NK-92 (cell line): ENCODE measurements around the gene OSBPL2.

ENCODE experiments used
- DNase-seq: peaks from one replicate; lab custom pipeline; 2025; ENCODE audit not compliant: unreplicated experiment; lab: John Stamatoyannopoulos, UW

OSBPL2 gene

DNA sequence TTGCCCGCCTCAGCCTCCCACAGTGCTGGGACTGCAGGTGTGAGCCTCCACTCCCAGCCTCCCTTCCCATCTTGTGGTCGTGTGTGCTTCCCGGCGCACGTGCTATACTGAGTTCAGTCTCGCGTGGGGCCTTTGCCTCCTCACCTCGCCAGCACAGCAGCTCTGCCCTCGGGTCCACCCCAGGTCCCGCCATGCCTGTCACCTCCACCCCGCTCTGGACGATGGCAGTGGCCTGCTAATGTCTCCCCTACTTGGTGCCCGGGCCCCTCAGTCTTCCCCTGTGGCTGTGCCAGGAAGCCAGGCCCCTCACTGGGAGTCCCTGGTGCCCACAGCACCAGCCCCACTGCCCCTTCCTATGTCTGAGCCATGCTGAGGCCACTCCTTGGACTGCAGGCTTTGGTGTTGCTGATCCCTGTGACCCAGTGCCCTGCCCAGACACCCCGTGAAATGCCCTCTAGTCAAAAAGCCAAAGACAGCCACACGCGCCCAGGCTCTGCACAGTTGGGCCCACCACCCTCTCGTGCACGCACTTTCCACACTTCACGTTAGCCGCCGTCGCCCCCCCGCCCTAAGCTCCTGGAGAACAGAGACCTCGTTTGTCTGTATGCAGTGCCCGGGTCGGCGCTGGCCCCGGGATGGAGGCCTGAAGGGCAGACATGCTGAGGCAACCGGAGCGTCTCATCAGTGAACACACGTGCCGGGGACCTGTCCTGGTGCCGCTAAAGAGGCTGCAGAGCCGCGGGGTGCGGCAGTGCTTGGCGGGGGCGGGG lies 32.5 kb upstream of the OSBPL2 start:
- DNase-seq: no peak

DNA sequence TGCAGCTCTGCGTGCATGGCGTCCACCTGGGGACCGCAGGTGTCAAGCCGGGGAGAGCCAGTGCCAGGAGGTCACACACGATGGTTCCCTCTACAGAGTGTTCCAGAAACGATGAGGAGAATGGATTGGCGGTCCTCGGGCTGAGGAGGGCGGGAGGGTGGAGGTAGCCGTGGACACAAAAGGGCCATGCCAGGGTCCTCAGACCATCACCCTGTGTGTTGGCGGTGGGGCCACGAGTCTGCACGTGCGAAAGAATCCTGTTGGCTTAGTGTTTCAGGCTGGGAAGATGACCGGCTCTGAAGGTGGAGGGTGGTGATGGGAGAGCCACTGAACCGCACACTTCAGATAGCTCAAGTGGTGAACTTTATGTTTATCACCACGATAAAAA lies 31.9 kb upstream of the OSBPL2 start:
- no peak for DNase-seq

DNA sequence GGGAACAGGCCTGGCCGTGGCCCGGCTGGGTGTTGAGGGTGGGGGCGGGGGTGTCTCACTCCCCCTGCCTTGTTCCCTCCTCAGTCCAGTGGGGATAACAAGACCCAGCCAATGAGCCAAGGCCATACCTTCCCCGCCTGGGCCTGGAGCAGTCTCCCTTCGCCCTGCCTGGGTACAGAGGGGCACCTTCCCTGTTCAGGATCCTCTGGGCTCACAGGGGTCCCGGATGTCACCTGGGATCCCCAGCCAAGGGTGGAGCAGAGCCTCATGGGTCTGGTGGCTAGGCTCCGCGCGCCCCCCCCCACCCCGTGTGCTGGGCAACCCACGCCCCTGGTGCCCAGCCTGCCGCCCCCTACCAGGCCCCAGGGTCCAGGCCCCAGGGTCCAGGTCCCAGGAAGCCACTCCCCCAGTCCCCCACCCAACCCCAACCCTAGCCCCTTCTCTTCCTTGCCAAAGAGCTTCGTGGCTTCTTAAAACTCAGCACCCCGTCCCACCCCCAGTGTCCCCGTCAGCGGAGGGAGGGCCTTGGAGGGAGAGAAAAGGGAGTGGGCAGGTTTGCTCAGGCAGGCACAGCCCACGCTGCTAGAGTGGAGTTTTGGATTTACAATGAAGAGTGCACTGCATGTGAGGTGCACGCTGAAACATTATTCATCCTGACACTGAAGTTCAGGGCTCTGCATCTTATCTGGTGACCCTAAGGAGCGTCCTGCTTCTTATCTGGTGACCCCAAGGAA lies 30.1 kb upstream of the OSBPL2 start:
- DNase-seq: no peak

DNA sequence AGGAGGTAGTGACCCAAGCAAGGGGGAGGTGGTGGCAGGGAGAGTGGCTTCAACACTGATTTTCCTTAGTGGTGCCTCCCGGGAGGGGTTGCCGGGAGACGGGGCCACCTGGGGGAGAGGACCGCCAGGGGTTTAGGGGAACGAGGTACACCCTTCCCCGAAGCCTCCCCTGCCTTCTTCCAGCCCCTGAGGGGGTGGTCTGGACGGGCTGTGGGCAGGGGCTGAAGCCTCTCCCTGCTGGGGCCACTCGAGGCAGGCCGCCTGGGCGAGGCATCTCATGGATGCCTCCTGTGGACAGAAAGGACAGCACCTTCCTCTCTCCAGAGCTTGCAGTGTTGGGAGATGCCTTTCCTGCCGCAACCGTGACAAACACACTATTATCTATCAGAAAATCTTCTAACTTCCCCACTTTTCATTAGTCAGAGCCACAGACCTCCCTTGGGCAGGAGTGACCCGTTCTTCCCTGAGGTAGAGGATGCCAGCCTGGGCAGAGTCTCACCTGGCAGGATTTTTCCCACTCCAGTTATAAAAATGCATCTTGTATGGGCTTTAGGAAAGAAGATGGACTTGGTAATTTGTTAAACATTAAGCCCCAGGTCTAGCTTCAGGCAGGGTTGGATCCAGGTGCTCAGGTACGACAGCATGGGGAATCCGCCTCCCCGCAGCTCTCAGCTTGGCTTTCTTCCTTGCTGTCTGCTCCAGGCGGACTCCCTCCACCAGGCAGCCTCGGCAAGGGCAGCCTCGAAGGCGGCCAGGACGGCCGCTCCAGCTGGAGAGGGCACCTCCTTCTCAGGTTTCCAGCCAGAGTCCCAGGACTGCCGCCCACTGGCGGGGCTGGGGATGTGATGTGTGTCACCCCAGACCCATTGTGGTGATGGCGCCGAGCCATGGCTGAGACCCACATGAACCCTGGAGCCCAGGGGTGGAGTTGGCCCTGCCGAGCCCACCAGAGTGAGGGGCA lies 29.2 kb upstream of the OSBPL2 start:
- no peak for DNase-seq

DNA sequence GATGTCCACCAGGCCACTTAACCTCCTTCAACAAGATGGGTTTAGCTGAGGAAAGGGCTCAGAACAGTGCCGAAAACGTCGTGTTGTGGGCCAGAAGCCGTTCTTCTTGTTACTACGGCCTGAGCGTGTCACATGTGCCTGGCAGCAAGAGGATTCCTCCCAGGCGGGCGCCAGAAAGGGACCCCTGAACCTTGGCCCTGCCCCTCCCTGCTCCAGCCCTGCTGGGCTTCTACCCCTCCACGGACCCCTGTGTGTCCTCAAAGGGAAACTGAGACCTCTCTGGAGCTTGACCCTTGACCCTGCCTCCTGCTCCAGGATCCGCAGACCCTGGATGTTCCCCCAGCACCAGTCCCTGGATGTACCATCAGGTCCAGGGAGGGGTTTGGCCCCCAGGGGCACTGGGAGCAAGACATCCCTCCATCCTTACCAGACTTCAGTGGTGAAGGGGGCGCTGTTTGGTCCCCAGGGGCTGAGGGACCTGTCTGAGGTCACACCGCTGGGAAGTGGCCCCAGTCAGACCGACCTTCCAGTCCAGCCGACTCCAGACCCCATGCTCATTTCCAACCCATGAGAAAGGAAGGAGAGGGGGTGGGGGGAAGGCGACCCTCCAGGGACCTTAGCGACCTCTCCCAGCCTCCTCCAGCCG lies 28.3 kb upstream of the OSBPL2 start:
- DNase-seq: no peak

DNA sequence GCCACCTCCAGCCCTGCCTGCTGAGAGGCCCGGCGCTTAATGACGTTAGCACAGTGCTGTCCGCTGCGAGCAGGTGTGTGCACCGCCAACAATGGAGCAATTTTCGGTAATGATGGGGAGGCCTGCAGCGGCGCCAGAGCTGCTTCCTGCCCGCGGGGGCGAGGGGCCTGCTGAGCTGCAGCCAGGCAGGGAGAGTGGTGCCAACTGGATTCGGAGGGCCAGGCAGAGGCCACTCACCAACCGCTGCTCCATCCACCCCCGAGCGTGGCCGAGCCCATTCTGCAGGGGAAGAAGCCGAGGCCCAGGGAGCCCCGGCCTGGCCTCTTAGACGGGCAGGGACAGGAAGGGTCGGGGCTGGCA lies 27.8 kb upstream of the OSBPL2 start:
- DNase-seq: no peak

DNA sequence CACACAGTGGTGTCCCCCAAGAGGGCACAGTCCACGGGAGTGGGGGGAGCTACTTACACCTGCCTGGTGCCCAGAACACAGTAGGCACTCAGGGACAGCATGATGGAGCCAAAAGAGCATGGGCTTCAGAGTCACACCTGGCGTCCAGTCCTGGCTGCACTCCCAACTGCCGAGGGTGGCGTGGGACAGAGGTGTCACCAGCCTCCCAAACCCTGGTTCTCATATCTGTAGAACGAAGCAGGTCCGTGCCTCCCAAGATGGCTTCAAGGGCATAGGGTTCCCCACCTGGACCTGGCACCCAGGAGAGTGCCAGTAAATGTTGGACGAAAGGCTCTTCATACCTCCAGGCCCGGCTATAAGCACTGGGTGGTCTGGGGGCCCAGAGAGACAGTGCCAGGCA lies 27.1 kb upstream of the OSBPL2 start:
- no peak for DNase-seq

DNA sequence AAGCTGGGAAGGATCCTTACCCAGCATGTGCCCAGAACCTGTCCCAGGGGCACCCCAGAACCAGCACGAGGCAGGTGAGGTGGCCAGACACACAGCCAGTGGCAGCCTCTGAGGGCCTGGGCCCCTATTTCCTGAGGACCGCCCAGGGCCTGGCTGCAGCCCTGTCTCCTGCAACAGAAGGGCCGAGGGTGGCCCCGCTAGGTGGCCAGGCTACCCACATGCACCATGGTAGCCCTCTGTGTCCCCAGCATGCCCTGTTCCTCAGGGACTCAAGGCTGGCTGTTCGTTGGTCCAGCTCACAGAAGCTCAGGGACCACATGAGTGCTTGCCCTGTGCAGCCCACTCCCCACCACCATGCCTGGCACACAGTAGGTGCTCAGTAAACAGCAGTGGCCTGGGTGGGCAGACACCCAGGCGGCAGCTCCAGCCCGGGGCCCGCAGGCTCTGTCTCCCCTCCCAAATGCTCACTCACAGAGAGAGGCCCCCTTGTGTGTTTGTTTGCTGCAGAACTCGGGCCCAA lies 26.5 kb upstream of the OSBPL2 start:
- no peak for DNase-seq

DNA sequence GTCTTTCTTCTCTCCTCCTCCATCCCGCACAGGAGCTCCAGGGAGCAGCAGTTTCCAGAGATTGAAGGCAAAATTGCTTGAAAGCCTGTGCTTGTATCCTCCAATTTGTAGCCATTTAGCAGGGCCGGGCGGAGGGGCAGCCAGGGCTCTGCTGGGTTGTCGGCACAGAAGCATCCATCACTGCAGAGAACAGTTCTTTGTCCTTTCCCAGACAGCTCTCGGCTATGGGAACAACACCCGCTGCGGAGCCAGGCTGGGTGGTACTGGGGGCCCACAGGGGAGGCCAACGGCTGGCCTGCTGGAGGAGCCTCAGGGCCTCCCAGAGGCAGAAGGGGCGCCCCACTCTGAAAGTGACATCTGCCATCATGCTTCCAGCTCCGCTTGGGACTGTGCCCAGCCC lies 26.0 kb upstream of the OSBPL2 start:
- no peak for DNase-seq

DNA sequence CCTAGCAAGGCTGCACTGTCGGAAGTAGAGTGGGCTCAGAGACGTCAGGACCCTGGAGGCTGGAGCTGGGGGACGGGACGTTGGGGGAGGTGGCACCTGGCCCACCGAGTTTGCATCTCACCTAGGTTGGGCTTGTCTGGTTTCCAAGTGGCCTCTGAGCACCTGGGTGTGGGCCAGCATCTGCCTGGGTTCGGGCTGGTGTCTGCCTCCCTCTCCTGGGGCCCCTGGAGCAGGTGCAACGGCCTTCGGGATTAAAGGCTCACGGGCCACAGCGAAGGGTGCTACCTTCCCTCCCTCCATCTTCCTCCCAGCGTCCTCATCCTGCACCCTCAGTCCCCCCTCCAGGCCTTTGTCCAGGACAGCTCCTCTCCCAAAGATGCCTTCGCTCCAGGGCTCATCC lies 24.3 kb upstream of the OSBPL2 start:
- no peak for DNase-seq

DNA sequence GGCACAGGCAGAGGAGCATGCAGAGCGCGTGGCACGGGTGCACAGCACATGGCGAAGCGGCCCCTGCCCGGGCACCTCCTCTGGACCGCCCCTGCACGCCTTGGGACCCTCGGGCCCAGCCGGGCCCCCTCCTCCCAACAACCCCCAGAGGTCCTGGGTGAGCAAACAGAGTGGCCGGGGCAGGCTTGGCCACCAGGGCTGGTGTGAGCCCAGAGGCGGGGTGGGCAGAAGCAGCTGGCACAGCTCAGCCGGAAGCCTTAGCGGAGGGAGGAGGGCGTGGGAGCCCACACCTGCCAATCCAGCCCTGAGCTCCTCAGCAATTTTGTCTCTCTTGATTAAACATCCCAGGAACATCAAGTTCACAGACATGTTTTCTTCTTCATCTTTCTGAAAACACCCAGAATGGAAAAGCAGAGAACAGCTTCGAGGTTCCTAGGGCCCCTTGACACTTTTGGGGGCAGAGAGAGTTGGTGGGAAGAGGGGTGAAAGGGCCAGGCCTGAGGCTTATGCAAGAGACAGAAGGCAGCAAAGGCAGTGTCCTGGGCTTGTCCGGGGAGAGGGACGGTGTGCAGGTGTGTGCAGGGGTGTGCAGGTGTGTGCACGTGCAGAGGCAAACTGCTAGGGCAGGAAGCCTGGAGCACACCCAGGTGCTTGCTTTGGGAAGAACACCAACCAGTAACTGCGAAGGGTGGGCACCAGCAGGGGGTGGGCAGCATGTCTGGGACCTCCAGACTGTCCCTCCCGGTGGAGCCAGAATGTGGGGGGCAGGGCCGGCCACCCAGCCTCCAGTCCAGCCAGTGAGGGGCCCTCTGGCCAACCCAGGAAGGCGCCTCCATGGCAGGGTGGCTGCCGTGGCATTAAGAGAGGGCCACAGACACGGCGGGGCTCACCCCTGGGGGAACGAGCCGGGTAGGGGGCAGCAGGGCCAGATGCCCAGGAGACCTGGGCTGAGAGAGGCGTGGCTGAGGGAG lies 23.0 kb upstream of the OSBPL2 start:
- no peak for DNase-seq

DNA sequence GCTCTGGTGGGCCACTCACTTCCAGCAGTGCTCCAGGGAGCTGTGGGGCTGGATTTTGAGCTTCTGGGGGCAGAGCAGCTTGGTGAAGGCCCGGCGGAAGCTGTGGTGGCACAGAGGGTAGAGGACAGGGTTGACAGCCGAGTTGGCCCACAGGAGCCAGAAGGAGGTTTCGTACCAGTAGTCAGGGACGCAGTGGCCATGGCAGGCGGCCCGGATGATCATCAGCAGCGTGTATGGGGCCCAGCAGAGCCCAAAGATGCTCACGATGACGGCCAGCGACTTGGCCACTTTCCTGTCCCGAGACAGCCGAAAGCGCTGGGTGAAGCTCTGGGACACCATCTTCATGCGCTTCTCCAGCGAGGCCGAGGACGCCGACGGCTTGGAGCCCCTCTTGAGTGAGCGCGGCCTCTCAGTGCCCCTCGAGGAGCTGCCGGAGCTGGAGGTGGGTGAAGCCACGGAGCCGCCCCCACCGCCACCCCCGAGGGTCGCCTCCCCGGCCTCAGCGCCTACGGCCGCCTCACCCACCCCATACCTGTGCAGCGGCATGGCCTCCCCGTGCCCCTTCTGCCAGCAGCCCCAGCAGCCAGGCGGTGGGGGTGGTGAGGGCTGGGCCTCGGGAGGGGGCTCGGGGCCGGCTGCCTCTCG lies 22.2 kb upstream of the OSBPL2 start:
- no peak for DNase-seq

DNA sequence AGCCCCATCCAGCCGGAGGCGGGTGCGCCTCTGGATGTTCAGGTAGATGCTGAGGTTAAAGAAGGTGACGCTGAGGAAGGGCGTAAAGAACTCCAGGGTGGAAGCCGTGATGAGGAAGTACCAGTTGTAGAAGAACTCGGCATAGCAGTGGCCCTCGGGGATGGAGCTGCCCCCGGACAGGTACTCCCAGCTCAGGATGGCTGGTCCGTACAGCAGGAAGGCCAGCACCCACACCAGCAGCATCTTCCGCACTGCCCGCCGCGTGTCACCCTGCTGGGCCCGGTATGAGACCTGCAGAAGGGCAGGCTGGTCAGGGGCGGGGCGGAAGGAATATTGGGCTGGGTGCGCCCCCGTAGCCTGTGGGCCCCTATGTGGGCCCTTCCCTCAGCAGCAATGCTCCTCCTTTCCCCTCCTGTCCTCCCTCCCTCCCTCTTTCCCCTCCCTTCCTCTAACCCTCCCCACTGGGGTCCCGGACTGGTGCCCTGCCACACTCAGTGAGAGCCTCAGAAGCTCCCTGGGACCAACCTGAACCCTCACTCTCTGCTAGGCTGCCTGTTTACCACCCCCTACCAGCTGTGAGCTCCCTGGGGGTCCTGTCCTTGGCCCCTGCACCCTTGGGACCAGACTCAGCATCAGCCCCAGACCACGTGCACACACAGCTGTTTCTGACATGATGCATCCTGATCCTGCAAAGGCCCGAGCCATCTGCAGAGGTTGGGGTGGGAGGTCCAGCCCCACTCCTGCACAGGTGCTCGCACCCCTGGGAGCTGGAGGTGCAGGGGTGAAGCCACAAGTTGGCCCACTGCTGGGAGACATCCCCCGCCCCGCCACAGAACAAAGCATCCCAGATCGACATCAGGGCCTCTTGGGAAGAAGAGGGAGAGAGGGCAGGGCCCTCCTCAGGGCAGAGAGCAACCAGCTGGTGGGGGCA lies 21.4 kb upstream of the OSBPL2 start:
- no peak for DNase-seq

DNA sequence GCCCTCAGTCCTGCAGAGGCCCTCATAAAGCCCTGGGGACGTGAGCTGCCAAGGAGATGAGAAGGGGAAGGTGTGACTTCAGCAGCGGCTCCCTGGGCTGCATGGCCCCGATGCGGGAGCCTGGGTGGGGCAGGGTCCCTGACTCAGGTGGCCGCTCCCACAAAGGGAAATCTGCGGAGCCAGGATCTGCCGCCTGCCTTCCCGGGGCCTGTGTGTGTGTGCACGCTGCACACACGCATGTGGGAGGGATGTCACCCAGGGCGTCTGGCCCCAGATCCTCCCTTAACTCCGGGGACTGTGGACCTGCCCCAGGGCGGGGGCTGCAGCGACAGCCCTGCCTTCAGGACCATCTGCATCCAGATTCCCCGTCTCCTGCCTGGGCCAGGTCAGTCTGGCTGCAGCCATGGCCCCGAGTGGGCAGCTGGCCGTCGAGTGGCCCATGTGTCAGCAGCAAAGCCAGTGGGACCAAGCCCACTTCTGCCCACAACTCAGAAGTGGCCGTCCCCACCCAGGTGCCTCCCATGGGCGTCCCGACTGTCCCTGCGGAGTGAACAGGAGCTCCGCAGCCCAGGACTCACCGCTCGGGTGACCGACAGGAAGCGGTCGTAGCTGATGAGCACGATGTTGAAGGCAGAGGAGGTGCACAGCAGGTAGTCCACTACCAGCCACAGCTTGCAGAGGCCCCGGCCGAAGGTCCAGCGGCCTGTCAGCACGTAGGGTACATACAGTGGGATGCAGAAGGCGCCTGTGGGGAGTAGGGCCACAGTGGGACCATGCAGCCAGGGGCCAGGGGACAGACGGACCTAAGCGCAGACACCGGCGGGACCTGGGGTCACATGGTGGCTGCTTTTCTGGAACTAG lies 20.2 kb upstream of the OSBPL2 start:
- DNase-seq: no peak

DNA sequence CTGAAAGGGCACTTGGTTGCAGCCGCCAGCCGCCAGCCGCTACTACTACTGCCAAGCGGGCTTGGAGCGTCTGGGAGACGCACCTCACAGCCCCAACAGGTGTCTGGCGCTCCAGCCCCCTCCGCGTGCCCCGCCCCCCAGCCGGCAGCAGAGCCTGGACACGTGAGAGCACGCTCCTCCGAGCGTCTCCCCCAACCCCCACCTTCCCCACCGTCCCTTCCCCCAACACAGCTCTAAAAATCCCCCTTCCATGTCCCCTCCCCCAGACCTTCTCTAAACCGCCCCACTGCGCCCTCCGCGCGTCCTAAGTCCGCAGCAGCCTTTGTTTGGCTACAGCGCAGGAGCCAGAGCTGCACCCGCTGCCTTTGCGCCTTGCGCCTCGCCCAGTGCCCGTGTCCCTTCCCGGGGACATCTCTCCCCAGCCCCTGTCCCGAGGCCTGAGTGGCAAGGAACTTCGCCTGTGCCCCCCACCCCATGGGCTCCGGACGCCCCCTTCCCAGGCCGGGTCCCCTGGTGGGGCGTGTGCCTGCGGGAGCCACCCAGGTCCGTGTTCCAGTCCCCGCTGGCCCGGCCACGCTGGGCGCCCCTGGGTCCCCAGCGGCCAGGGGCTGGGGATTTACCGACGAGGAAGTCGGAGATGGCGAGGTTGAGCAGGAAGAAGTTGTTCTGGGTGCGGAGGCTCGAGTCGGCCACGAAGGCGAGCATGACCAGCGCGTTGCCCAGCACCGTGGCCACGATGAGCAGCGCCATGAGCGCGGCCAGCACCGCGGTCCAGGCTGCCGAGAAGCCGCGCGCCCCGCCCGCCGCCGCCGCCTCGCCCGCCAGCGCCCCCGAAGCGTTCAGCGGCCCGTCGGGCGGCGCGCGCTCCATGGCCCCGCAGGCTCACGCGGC lies 19.0 kb upstream of the OSBPL2 start:
- no peak for DNase-seq

DNA sequence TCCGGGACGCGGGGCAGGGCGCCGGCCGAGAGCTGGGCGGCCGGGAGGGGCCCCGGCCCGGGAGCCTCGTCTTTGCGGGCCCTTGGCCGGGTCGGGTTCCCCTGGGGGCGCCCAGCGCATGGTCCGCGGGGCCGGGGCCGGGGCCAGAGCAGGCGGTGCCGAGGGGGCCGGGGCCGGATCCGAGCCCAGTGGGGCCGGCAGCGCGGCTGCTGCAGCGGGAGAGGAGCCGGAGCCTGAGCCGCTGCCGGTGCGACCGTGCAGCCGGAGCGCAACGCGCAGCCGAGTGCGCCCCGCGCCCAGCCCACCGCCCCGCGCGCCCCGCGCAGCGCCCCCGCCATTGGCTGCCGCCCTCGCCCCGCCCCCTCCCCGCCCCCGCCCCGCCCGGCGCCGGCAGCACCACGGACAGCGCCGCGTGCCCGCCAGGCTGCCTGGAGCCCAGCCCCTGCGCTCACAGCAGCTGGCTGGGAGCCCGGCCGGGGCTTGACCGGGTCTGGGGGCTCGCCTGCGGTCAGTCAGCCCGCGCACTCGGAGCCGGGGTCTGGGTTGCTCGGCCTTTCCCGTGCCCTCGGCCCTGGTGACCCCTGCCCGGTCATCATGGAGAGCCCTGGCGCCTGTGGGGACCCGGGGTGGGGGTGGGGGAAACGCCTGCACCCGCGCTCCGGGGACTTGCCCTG lies 18.2 kb upstream of the OSBPL2 start, which contains the start of gene HRH3:
Gene HRH3, minus strand, starts transcription at position 287 of the 674 bp plus-strand sequence. CDS start 308 bp downstream, outside the sequence.
- no peak for DNase-seq
